SK-N-SH treated with all-trans-retinoic acid at 6 μM for 48 hours (cell line): ENCODE measurements around the gene CCDC14.

Experiments
- ATAC-seq: fragments of 200-7000 bp; cut with Tn5 transposase; 3 replicates; pipeline ENCODE4 v1.9.1; 2020; ENCODE audit warnings: mild to moderate bottlenecking, moderate library complexity
- ARNTL ChIP-seq: fragments of 450-650 bp; formaldehyde crosslinking; IDR thresholded peaks from 2 replicates; pipeline ENCODE4 v1.5.0; 2020; ENCODE audit warnings: low read depth, mild to moderate bottlenecking, moderate library complexity, borderline replicate concordance
- BACH2 ChIP-seq: fragments of 250-450 bp; sonication (Bioruptor Pico); IDR thresholded peaks from 2 replicates; pipeline ENCODE4 v1.9.0; 2021; ENCODE audit warnings: mild to moderate bottlenecking, borderline replicate concordance
- CREB5 ChIP-seq: fragments of 250-450 bp; sonication (Bioruptor Pico); IDR thresholded peaks from 2 replicates; pipeline ENCODE4 v1.5.1; 2020; ENCODE audit warnings: low read depth, mild to moderate bottlenecking, moderate library complexity
- CSDC2 ChIP-seq: fragments of 250-450 bp; sonication (Bioruptor Pico); IDR thresholded peaks from 2 replicates; pipeline ENCODE4 v1.5.0; 2020; ENCODE audit warnings: mild to moderate bottlenecking, moderate library complexity
- CSRNP3 ChIP-seq: fragments of 250-450 bp; sonication (Bioruptor Pico); IDR thresholded peaks from 2 replicates; pipeline ENCODE4 v1.5.1; 2021; ENCODE audit warnings: mild to moderate bottlenecking, moderate library complexity
- ESRRG ChIP-seq: fragments of 250-450 bp; sonication (Bioruptor Pico); IDR thresholded peaks from 2 replicates; pipeline ENCODE4 v1.6.1; 2021; ENCODE audit warnings: mild to moderate bottlenecking
- GLIS3 ChIP-seq: fragments of 250-450 bp; sonication (Bioruptor Pico); IDR thresholded peaks from 2 replicates; pipeline ENCODE4 v1.5.0; 2020; ENCODE audit warnings: mild to moderate bottlenecking, moderate library complexity
- ISL1 ChIP-seq: fragments of 250-450 bp; sonication (Bioruptor Pico); IDR thresholded peaks from 2 replicates; pipeline ENCODE4 v2.1.2; 2022; ENCODE audit warnings: mild to moderate bottlenecking, moderate library complexity
- POU6F1 ChIP-seq: fragments of 250-450 bp; sonication (Bioruptor Pico); IDR thresholded peaks from 2 replicates; pipeline ENCODE4 v1.8.0; 2021; ENCODE audit warnings: low read depth, mild to moderate bottlenecking, moderate library complexity, borderline replicate concordance
- PPARA ChIP-seq: fragments of 250-450 bp; sonication (Bioruptor Pico); IDR thresholded peaks from 2 replicates; pipeline ENCODE4 v1.5.0; 2020; ENCODE audit warnings: mild to moderate bottlenecking, borderline replicate concordance
- SNAI2 ChIP-seq: fragments of 250-450 bp; sonication (Bioruptor Pico); IDR thresholded peaks from 2 replicates; pipeline ENCODE4 v1.5.0; 2020; ENCODE audit warnings: mild to moderate bottlenecking, moderate library complexity
- TCF4 ChIP-seq: fragments of 250-450 bp; sonication (Bioruptor Pico); IDR thresholded peaks from 2 replicates; pipeline ENCODE4 v1.8.0; 2021; ENCODE audit warnings: mild to moderate bottlenecking, moderate library complexity, borderline replicate concordance
- TOX ChIP-seq: fragments of 250-450 bp; sonication (Bioruptor Pico); IDR thresholded peaks from 2 replicates; pipeline ENCODE4 v1.8.0; 2021; ENCODE audit warnings: mild to moderate bottlenecking, moderate library complexity, borderline replicate concordance
- TSHZ2 ChIP-seq: fragments of 250-450 bp; sonication (Bioruptor Pico); IDR thresholded peaks from 2 replicates; pipeline ENCODE4 v1.5.0; 2020; ENCODE audit warnings: mild to moderate bottlenecking, moderate library complexity
- ZFP30 ChIP-seq: fragments of 450-650 bp; formaldehyde crosslinking; IDR thresholded peaks from 2 replicates; pipeline ENCODE4 v1.5.0; 2022; ENCODE audit warnings: mild to moderate bottlenecking, moderate library complexity
- ZNF565 ChIP-seq: fragments of 450-650 bp; formaldehyde crosslinking; conservative IDR thresholded peaks from 2 replicates; pipeline ENCODE4 v1.5.0; 2020; ENCODE audit warnings: low read depth, mild to moderate bottlenecking, moderate library complexity
- ZNF70 ChIP-seq: fragments of 450-650 bp; formaldehyde crosslinking; IDR thresholded peaks from 2 replicates; pipeline ENCODE4 v1.5.0; 2020; ENCODE audit warnings: mild to moderate bottlenecking, moderate library complexity

Gene CCDC14

GRCh38 chr3:123961508-123961856 is 453 bp upstream of the CCDC14 start:
- no peak for TF ChIP-seq TSHZ2 (CRISPR knock-in tag)
- TF ChIP-seq ARNTL: no peak

GRCh38 chr3:123953735-123954134 is 7.3 kb downstream of the CCDC14 start:
- TF ChIP-seq ZNF70 (CRISPR knock-in tag): no peak
- no peak for ATAC-seq

More at GRCh38 chr3:123961508-123961856, 453 bp upstream of the CCDC14 start:
- ATAC-seq: peak; percentile 2; the same call in 1 of the 3 replicates

GRCh38 chr3:123952844-123953520 is 8.0 kb downstream of the CCDC14 start:
- ATAC-seq: no peak
- no peak for TF ChIP-seq ZFP30 (CRISPR knock-in tag)
- TF ChIP-seq ISL1 (CRISPR knock-in tag): no peak
- TF ChIP-seq BACH2 (CRISPR knock-in tag): no peak
- no peak for TF ChIP-seq ZNF565
- no peak for TF ChIP-seq CSRNP3 (CRISPR knock-in tag)
- TF ChIP-seq POU6F1 (CRISPR knock-in tag): no peak
- no peak for TF ChIP-seq CREB5 (CRISPR knock-in tag)

- TF ChIP-seq ZNF565 (no peak), CSDC2 (CRISPR knock-in tag) (no peak), ZNF70 (CRISPR knock-in tag) (no peak), TOX (CRISPR knock-in tag) (no peak), ESRRG (CRISPR knock-in tag) (no peak), TCF4 (CRISPR knock-in tag) (no peak), PPARA (no peak), ISL1 (CRISPR knock-in tag) (no peak), ZFP30 (CRISPR knock-in tag) (no peak)
- no peak for ATAC-seq
Measured at GRCh38 chr3:123951522-123952447, 9.2 kb downstream of the CCDC14 start.

GRCh38 chr3:123949641-123950040 is 11.4 kb downstream of the CCDC14 start:
- no peak for TF ChIP-seq ESRRG (CRISPR knock-in tag)
- TF ChIP-seq SNAI2 (CRISPR knock-in tag): no peak
- no peak for TF ChIP-seq GLIS3 (CRISPR knock-in tag)
- no peak for TF ChIP-seq CREB5 (CRISPR knock-in tag)
- ATAC-seq: no peak
